ENCODE measurements around the gene RASSF4.

DNA sequence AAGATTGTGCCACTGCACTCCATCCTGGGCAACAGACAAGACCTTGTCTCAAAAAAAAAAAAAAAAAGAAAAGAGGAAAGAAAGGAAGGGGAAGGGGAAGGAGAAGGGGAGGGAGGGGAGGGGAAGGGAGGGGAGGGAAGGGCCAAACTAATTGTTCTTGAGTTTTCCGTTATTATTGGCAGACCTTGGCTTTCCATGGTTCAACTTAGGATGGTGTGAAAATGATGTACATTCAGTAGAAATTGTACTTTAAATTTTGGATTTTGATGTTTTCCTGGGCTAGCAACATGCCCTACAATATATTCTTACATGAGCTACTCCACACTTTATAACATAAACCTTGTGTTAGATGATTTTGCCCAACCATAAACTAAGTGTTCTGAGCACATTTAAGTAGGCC is 49.7 kb upstream of the RASSF4 start:
- TF ChIP-seq POLR2A (conservative IDR thresholded peaks at IDR 0.05) (no peak), WHSC1 (IDR thresholded peaks at IDR 0.05; ENCODE audit: low read length) (no peak)
- TF ChIP-seq, protein P1, sequence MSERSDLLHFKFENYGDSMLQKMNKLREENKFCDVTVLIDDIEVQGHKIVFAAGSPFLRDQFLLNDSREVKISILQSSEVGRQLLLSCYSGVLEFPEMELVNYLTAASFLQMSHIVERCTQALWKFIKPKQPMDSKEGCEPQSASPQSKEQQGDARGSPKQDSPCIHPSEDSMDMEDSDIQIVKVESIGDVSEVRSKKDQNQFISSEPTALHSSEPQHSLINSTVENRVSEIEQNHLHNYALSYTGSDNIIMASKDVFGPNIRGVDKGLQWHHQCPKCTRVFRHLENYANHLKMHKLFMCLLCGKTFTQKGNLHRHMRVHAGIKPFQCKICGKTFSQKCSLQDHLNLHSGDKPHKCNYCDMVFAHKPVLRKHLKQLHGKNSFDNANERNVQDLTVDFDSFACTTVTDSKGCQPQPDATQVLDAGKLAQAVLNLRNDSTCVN (CRISPR knock-in tag; IDR thresholded peaks at IDR 0.05): no peak
- TF ChIP-seq, protein P2, sequence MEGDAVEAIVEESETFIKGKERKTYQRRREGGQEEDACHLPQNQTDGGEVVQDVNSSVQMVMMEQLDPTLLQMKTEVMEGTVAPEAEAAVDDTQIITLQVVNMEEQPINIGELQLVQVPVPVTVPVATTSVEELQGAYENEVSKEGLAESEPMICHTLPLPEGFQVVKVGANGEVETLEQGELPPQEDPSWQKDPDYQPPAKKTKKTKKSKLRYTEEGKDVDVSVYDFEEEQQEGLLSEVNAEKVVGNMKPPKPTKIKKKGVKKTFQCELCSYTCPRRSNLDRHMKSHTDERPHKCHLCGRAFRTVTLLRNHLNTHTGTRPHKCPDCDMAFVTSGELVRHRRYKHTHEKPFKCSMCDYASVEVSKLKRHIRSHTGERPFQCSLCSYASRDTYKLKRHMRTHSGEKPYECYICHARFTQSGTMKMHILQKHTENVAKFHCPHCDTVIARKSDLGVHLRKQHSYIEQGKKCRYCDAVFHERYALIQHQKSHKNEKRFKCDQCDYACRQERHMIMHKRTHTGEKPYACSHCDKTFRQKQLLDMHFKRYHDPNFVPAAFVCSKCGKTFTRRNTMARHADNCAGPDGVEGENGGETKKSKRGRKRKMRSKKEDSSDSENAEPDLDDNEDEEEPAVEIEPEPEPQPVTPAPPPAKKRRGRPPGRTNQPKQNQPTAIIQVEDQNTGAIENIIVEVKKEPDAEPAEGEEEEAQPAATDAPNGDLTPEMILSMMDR (IDR thresholded peaks at IDR 0.05 in 2 of 3, conservative IDR thresholded peaks at IDR 0.05 in 1 of 3; ENCODE audit: insufficient read depth in 2 of 3, low read depth in 1 of 3, low read length in 3 of 3): no peak
